Activated CD4-positive, CD25-positive, alpha-beta regulatory T cell treated with anti-CD3 and anti-CD28 coated beads, Interleukin-2, amount 50 U/mL, for 24 hours (primary cell): ENCODE results near the gene SLAMF7.
"Not testable (repeated sequence)": the region's sequence is repeated elsewhere in the genome, so short reads cannot be mapped to it uniquely, and the experiment has no call there.

Source experiments
- ATAC-seq, 2 donors: fragments of 150-1000 bp; cut with Tn5 transposase; one replicate each; pipeline ENCODE4 v1.10.0; 2021; ENCODE audit warnings: mild to moderate bottlenecking in 1 of 2, moderate library complexity in 1 of 2

SLAMF7 gene

DNA sequence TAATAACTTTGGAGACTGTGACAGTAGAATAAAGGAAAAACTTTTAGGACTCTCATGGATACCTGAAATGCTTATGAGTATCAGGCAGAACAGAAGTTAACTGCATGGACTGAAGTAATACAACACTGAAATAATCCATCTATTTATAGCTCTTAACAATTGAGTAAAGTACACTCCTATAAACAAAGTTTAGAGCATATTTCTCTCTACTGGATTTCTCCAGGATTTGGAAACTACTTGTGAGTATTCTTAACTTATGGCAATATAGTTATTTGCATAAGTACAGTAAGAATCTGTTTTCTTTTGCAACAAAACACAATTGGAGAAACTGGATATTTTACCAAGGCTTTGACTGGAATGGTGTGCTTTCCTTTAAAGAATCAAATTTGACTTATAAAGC, 17.6 kb upstream of the SLAMF7 start:
- ATAC-seq: no peak

DNA sequence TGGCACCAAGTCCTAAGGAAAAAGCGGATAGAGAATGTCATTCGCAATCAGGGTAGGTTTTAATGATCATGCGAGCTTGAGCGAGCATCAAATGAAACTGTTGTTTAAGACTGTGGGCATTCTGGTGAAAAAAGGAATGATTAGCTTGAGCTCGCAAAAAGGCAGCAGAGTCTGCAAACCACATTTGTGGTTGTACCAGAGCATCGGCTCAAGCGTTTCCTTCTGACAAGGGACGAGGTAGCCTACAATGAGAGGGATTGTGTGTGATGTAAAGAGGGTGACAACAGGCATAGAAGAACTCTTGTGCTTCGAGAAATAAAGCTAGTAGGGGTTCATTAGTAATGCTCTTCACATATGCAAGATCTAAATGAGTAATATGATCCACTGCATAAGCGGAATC, 16.3 kb upstream of the SLAMF7 start:
- ATAC-seq: peak in 1 of 2 donors; percentile 30

DNA sequence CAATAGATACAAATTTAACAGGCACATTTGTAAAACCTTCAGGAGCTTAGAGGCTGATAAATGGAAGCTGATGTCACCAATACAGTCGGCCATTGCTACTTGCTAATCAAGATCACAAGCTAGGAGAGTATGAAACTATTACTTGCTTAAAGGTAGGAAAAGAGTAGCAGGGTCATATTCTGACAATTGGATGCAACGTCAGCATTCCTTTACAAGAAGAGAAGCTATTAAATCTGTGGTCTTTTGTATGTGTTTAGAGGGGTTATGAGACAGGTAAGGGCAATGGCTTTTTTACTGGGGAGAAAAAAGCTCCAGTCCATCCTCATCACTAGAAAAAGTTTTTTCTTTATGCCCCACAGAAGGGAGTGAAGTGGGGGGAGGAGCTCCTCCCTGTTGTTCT, 15.7 kb upstream of the SLAMF7 start:
- ATAC-seq: no peak

DNA sequence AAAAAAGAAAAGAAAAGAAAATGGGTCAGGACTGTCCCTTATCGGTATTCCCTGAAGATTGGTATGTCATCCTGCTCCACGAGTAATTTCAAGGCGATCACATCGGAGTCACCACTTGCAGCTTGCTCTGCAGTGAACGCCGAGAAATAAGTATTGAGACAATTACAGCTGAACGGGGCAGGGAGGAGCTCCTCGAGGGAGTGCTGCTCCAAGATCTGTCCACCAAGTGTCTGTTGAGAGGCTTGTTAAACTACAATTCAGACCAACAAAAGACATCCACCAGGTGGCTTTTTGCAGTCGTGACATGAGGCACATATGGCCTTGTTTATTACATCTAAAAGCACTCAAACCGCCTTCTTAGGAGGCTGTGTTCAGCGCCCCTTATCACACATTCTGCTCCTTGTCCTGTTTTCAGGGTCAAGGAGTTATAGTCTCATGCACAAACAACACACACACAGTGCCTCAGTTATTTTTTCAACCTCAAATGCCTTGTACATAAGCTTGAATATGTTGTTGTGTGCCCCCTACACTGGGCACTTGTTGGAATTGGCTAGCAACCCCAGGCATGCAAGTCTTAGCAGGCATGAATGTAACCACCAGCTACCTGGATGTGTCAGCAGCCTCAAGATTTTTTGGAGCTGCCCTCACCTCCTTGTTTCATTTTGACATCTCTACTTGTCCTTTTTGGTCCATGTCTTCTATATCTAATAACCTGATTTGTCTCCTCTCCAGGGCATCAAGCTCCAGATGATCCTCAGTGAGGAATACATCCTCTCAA, 14.4 kb upstream of the SLAMF7 start:
- no peak for ATAC-seq

DNA sequence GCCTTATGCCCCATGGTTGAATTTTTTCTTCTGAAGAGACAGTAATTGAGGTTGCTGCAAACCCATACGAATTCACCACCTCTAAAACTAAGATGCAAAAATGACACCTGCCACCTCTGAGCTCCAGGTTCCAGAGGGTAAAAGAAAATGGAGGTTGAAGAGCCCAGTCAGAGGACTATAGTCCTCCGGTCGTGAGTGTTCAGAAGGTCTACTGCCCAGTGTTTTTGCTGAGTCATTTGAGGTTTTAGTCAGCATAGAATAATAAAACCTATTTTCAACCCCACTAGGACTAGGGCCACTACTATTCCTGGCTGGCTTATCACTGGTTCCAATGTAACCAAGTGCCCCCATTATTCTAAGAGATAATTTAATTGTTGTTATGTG, 12.9 kb upstream of the SLAMF7 start:
- ATAC-seq: no peak

DNA sequence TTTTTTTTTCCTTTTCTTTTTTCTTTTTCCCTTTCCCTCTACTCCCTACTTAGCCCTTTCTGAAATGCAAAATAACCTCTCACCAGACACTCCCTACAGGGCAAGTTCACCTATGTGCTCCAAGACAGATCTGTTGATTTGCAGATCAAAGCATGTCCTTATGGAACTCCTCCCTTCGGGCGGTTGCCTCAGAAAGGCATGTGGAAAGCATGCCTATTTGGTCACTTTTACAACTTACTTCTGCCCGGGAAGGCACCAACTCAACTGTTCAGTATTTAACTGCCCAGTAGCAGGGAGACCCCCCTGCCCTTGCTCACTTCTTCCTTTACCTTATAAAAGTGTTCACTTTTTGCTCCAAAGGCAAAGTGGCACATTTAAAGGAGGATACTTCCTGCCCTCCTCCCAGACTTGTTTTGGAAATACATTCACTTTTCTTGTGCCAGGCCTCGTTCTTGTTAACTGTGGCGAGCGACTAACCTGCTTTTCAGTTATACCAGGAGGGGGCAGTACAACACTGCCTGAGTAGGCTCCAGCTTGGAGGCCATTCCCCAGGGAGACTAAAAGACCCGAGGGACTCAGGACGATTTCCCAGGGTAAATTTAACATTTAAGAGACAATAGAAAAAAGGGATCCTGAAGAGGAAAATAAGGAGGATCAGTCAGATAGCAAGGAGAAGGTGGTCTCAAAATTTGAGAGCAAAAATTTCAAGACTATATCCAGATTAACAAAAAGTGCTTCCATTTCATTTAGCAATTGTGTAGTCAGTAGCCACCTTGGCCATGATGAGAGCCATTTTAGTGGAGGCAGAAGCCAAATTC, 12.3 kb upstream of the SLAMF7 start:
- ATAC-seq: peak; percentile 58 to 74

DNA sequence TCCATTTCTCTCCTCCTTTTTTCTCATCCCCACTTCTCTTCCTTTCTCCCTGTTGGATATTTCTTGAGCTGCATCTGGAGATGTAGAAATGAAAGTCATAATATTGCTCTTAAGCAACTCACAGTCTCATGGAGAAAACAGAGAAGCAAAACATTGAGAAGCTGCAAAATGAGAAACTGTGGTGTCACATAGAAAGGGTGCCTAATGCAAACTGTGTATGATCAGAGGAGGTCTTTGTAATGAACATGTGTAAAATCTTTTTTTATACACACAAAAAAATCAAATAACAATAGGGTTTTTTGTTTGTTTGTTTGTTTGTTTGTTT, 11.8 kb upstream of the SLAMF7 start:
- no peak for ATAC-seq

DNA sequence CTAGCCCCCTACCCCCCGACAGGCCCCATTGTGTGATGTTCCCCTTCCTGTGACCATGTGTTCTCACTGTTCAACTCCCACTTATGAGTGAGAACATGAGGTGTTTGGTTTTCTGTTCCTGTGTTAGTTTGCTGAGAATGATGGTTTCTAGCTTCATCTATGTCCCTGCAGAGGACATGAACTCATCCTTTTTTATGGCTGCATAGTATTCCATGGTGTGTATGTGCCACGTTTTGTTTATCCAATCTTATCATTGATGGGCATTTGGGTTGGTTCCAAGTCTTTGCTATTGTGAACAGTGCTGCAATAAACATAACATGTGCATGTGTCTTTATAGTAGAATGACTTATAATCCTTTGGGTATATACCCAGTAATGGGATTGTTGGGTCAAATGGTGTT, 7.5 kb upstream of the SLAMF7 start:
- ATAC-seq: not testable (repeated sequence)

DNA sequence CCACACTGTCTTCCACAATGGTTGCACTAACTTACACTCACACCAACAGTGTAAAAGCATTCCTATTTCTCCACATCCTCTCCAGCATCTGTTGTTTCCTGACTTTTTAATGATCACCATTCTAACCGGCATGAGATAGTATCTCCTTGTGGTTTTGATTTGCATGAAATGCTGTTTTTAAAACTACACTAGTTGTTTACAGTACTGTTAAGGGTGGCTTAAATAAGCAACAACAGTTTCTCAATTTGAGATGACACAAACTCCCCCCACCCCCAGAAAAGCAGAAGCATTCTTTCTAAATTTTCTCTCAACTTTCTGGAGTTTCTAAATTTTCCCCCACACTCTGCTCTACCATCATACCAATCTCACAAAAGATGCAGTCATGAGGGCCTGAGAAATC, 7.1 kb upstream of the SLAMF7 start:
- ATAC-seq: no peak

DNA sequence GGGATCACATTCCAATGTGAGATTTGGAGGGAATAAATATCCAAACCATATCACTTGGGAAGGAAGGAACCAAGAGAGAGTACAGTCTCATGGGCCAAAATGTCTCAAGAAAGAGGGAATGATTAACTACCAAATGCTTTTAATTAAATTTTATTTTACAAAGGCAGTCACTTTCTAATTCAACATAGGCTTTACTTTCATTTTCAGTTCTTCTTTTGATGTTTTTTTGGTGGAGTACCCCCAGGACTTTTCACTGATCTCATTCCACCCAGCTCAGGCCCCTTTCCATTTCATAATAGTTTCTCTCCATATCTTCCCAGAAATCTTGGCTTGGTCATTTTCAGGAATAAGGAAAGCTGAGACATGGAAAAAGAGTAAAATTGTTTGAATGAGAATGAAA, 5.1 kb upstream of the SLAMF7 start:
- ATAC-seq: peak; percentile 53 to 58

DNA sequence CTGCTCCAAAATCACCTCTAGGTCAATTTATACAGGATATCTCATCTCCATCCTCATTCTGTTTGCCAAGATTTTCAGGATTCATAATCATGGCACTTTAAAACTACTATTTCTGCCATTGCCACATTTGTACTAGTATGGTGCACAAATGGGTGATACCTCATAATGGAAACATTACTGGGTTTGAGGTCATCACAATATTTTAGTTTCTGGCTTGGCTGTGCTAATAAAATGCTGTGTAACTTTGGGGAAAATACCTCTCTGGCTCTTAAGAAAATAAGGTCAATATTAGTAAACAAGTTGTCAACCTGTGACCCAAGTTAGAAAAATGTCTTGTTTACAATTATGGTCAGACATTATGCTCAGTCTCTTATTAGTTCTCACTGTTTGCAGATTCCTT, 4.7 kb upstream of the SLAMF7 start:
- no peak for ATAC-seq

DNA sequence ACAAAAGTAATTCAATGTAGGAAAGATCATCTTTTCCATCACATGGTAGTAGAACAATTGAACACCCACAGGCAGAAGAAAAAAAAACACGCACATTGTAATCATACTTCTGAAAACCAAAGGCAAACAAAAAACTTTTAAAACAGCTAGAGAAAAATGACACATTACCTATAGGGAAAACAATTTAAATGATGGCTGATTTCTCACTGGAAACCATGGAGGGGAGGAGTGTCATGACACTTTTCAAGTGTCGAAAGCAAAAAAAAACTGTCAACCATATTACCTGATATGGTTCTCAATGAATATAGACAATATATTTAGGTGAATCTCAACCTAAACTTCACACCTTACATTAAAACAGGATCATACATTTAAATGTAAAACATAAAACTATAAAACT, 776 bp upstream of the SLAMF7 start:
- ATAC-seq: no peak

DNA sequence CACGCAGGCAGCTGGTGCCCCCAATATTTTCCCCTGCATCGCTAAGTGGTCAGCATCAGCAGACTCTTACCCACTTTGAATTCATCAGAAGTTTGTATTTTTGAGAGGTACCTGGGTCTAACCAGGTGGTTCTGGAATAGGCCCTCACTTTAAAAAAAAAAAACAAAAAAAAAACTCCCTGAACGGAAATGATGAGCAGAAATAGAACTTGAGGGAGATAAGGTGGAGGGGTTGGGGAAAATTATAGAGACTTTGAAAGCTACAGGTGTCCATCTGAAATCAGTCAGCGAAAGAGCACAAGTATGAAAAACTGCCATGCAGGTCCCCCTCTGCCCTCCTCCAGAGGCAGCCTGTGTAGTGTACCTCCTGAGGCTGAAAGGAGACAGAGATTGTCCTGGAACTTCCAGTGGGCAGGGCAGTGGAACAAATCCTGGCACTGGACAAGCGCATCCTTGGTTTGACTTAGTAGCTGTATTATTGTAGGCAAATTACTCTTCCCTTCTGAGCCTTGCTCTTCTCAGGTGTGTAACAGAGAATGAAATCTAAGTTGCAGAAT, 1.2 kb downstream of the SLAMF7 start:
- ATAC-seq: no peak

DNA sequence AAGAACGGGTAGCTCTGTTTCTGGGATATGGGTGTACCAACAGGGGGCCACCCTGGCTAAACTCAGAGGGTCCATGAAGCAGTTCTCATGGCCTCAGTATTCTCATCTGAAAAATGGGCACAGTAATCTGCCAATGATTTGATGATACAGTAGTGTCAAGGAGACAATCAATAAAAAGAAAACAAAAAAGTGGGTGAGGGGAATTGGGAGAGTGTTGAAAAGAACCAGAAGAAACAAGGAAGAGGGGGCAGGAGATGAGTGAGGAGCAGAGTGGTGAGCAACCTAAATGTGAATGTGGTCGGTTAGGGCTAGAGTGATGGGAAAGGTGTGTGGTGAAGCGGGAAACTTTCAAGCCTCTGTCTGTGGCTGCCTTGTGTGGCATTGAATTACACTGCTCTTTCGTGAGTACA, 2.0 kb downstream of the SLAMF7 start:
- ATAC-seq: no peak

DNA sequence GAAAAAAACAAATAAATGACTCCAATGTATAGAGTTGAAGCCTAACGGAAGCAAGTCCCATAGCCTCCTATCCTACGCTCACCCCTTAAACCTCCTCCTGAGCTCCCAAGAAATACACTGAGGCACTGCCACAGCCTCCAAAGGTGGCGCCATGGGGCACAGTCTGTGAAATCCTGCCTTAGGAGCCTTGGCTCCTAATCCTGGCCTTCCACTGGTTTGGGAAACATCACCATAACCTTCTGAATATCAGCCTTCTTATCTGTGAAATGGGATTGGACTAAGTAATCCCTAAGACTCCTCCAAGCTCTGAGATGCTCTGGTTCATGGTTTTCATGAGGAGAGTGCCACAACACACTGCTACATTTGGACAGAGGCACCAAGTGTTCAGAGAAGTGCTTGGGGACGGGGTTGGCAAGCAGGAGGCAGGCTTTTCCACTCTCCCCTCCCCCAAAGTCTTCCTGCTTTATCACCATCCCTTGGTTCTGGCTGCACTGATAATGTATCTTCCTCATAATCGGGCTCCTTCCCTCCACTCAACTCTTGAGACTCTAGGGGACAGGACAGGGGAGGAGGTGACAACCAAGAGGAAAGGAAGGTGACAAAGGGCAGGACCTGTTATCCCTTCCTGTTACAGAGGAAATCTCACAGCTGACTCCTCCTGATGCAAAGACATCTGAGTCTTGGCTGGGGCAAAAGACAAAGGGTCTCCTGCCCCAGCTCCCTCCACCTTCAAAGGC, 2.7 kb downstream of the SLAMF7 start:
- no peak for ATAC-seq

DNA sequence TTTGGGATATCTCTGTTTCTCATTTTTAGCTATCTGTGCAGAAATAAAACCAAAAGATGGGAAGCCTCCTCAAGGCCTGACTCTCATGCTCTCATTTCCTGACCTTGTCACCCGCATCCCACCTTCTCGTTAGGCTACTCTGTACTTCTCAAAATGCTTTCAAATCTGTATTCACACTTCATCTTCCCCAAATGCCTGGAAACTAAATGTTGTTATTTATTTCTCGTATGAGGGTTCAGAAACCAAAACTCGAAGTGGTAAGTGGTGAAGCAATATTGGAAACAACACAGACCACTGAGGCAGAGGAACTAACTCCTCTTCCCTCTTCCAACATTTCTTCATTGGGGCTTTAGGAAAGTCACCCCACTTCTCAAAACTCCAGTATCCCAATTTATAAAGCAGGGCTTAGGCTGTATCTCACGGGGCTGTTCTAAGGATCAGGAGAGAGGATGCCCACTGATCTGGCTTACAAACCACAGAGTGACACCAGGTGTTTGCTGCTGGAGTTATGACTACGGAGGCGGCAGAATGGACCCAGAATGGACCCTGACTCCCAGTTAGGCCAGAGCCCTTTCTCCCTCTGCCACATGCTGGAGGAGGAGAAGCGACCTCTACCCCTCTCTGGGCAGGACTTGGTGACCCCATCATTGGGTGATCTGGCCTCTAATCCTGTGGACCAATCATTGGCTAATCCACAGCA, 3.5 kb downstream of the SLAMF7 start:
- ATAC-seq: no peak

DNA sequence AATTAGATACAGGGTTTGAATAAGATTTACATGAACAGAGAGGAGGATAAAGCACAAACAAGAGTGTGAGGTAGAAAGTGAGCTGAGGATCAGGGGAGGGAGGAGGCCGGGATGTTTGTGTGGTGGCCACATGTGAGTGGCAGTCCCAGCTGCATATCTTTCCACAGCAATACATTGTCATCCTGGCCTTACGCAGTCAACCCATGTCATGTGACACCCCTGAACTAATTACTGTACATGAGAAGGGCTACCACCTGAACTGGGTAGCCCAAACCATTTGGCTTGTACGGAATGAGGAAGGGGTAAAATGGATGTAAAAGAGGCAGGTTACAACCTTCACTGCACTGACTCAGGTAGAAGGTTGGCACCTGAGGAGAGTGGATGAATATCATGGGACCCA, 4.2 kb downstream of the SLAMF7 start:
- ATAC-seq: no peak

DNA sequence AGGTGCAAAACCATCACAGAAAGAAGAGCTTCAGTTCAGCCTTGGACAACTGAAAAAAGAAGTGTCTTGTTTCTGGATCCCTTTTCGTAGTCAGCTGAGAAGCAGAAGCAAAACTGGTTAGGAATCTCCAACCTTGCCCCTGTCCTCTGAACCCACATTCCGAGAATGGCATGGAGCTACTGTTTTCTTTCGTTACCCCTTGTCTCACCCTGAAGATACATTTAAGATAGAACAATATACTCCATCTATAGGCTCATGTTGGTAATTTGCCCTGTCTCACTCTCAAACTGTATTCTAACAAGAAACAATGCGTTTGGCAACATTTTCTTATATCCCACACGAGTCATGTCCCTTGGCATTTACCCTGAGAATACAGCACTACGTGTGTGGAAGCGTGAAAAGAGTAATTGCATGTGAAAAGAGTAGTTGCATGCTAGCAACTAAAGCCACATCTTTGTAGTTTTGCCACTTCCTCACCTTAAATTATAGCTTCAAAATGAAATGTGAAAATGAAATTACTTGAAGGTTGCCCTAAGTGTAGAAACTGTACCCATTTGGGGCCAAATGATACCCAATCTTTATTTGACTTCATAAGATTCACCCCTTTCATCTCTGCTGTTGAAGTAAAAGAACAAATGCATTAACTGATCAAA, 5.3 kb downstream of the SLAMF7 start:
- ATAC-seq: peak; percentile 73 to 77

DNA sequence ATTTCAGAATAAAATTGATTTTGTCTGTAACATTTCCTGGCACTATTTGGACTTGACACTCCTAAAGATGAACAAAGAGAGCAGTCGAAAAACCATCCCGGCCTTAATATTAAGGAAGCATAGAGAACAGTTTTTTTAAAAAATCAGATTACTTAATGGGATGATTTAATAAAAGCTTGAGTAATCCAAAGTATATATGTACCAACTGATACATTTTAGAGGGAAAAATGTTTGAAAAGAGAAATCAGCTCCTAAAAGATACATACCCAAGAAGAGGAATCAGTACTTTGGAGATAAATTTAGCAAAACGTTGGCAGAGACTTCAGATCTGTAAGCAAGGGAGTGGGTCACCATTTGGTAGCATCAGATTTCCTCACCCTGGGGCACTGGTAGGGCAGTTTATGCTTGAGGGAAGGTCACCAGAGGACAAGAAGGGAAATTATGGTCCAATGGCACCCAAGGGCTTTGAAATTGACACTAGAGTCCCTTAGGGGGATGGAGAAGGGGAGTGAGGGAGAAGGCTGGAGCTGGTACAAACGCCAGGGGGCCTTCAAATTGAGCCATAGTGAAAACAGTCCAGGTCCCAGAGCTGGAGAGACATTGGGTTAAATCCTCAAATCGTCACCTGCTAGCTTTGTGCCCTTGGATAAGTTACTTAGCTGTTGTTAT, 5.9 kb downstream of the SLAMF7 start:
- ATAC-seq: no peak

DNA sequence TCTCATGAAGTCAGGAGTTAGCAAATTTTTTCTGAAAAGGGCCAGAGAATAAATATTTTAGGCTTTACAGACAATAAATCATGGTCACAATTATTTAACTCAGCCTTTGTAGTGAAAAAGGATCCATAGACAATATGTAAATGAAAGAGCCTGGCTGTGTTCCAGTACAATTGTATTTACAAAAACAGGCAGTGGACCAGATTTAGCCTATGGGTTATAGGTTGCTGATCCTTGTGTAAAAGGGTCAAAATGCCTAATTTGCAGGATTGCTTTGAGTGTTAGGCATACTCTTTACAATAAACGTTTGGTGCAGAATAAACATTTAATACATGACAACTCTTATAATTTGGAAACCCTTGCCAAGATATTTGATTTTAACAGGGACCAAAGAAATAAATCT, 6.5 kb downstream of the SLAMF7 start:
- ATAC-seq: no peak

DNA sequence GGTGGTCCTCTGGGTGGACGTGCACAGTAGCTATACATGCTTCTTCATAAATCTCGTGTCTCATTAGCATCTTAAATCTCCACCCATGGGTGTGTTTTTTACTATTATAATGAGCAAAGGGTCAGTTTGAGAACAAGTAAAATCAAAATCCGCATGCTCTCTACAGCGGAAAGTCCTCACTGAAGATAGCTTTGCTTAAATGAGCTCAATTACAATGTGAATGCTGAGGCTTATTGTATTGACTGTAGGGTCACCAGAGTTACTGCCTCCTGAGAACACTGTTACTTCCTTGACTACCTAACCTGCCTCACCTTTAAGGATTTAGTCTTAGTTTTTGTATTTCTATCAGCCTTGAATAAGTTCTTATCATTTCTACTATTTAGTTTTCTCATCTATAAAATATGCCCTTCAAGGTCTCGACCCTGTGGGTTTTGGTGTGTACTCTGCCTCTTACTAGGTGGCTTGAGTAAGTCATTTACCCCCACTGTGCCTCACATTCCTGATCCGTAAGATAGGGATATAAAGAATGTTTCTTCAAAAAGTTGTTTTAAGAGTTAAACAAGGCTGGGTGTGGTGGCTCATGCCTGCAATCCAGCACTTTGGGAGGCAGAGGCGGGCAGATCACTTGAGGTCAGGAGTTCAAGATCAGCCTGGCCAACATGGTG, 7.9 kb downstream of the SLAMF7 start:
- ATAC-seq: no peak
